22Rv1 (cell line): ENCODE data around the gene PTPN11.

Experiments
- CTCF ChIP-seq: fragments of 450-650 bp; IDR thresholded peaks from 2 replicates; pipeline ENCODE4 v1.5.1; 2017; ENCODE audit warnings: mild to moderate bottlenecking
- ZFX ChIP-seq: fragments of 450-650 bp; IDR thresholded peaks from 2 replicates; pipeline ENCODE4 v1.6.1; 2017; ENCODE audit warnings: antibody characterized with exemption, borderline replicate concordance

DNA sequence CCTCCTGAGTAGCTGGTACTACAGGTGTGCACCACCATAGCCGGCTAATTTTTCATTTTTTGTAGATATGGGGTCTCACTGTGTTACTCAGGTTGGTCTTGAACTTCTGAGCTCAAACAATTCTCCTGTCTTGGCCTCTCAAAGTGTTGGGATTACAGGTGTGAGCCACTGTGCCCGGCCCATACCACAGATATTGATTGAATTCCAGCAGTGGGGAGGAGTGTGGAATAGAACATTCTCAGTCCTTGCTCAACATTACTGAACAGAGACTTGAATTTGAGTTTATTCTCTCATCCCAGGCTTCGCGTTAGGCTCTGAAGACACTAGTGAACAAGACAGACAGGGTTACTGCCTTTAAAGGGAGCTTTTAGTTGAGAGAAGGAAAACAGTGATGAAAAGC lies 39.6 kb downstream of the PTPN11 start:
- TF ChIP-seq CTCF = no peak
- no peak for TF ChIP-seq ZFX
